ENCODE measurements around the gene SF3A2.

SF3A2 gene, protein sequence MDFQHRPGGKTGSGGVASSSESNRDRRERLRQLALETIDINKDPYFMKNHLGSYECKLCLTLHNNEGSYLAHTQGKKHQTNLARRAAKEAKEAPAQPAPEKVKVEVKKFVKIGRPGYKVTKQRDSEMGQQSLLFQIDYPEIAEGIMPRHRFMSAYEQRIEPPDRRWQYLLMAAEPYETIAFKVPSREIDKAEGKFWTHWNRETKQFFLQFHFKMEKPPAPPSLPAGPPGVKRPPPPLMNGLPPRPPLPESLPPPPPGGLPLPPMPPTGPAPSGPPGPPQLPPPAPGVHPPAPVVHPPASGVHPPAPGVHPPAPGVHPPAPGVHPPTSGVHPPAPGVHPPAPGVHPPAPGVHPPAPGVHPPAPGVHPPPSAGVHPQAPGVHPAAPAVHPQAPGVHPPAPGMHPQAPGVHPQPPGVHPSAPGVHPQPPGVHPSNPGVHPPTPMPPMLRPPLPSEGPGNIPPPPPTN

DNA sequence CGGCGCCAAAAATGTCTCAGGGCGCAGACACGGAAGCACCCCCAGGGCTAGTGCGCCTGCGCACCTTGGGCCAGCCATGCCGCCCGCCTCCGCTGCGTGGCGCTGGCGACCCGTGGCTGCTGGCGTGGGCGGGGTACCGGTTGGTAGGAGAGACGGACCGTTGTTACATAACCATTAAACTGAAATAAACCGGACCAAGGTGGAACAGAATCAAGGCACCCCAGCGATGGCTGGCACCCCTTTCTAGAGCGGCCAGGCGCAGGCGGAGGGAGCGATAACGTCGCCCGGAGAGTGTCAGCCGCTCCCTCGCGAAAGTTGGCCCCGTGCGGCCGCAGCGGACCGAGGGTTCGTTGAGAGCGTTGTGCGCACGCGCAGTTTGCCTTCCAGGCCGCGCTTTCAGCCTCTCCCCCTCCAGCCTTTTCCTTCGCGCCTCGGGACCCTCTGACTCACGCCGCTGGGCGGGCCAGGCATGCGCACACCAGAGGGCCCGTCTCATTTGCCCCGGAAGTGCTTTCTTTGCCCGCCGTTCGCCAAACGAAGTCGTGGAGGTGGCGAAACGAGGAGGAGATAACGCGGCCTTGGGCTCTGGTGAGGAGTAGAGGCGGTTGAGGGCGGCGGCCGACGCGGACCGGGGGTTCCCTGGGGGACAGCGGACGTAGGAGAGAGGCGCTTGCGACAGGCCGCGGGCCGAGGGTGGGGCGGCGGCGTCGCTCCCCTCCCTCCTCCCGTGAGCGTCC lies at the start of gene SF3A2, which contains the start of gene PLEKHJ1:
Gene SF3A2, plus strand, starts transcription at position 511 of the 737 bp plus-strand sequence. CDS start 6,595 bp downstream, outside the sequence.
Gene PLEKHJ1, minus strand, starts transcription at position 16 of the 737 bp plus-strand sequence. CDS start 81 bp downstream, outside the sequence.
- H2AFZ ChIP-seq (ENCODE audit: low read length) = peak within 1 kb of the TSS; percentile 75
- peak within 1 kb of the TSS; percentile 100 for H3K4me2 ChIP-seq (ENCODE audit: low read depth, low read length, poor library complexity, severe bottlenecking)
- peaks cover 3% of the 10 kb centered on the region; the same call in 1 of the 2 replicates for H3K36me3 ChIP-seq (ENCODE audit: insufficient read depth, low read length)
- H3K9ac ChIP-seq (ENCODE audit: low read depth, low read length, poor library complexity, severe bottlenecking) = peak within 1 kb of the TSS; percentile 86
- no peaks in the 10 kb centered on the region for H3K27me3 ChIP-seq (ENCODE audit: insufficient read depth, low read length, poor library complexity, severe bottlenecking)
- H3K4me3 ChIP-seq (ENCODE audit: low read length, poor library complexity, severe bottlenecking) = peak within 1 kb of the TSS; percentile 93
- TF ChIP-seq EZH2phosphoT487 (IDR thresholded peaks at IDR 0.05; ENCODE audit: borderline replicate concordance) = no peak
- TF ChIP-seq, protein P1, sequence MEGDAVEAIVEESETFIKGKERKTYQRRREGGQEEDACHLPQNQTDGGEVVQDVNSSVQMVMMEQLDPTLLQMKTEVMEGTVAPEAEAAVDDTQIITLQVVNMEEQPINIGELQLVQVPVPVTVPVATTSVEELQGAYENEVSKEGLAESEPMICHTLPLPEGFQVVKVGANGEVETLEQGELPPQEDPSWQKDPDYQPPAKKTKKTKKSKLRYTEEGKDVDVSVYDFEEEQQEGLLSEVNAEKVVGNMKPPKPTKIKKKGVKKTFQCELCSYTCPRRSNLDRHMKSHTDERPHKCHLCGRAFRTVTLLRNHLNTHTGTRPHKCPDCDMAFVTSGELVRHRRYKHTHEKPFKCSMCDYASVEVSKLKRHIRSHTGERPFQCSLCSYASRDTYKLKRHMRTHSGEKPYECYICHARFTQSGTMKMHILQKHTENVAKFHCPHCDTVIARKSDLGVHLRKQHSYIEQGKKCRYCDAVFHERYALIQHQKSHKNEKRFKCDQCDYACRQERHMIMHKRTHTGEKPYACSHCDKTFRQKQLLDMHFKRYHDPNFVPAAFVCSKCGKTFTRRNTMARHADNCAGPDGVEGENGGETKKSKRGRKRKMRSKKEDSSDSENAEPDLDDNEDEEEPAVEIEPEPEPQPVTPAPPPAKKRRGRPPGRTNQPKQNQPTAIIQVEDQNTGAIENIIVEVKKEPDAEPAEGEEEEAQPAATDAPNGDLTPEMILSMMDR (conservative IDR thresholded peaks at IDR 0.05; ENCODE audit: low read length) = peak; percentile 97
- H3K79me2 ChIP-seq (ENCODE audit: insufficient read depth, low read length) = peaks cover 81% of the 10 kb centered on the region
- peaks cover 56% of the 10 kb centered on the region for H3K4me1 ChIP-seq (ENCODE audit: insufficient read depth, low read length, poor library complexity, severe bottlenecking)
- no peaks in the 10 kb centered on the region for H3K9me3 ChIP-seq (ENCODE audit: insufficient read depth, low read depth, low read length)
- peaks cover 70% of the 10 kb centered on the region for H4K20me1 ChIP-seq (ENCODE audit: insufficient read depth, low read length, poor library complexity, severe bottlenecking)
- no peaks in the 10 kb centered on the region for H3K9me2 ChIP-seq (replicated peaks; ENCODE audit: low read depth, low read length)
- peaks cover 3% of the 10 kb centered on the region; the same call in 1 of the 2 replicates for H3F3A ChIP-seq (ENCODE audit: low read depth)

DNA sequence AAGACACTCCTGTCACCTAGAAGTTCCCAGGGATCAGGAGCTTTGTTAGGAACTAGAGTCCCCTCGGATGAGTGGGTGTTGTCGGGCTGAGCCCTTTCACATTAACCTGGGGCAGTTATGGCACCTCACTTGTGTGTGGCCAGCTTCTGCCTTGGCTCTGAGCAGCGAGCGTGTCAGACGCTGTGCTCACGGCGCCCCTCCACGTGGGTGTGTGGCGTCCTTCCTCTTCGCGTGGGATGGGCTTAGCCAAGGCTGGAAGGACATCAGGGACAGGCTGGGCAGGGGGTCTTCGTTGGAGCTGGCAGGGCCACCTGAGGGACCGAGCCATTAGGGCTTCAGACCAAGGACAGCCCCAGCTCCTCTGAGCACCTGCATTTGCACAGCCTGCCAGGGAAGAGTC lies 49.5 kb upstream of the SF3A2 start:
- no peaks in the 10 kb centered on the region for H3K9me2 ChIP-seq (replicated peaks; ENCODE audit: low read depth, low read length)
- H3K4me1 ChIP-seq (ENCODE audit: insufficient read depth, low read length, poor library complexity, severe bottlenecking) = no peaks in the 10 kb centered on the region
- H4K20me1 ChIP-seq (ENCODE audit: insufficient read depth, low read length, poor library complexity, severe bottlenecking) = peaks cover 51% of the 10 kb centered on the region
- no peaks in the 10 kb centered on the region for H3K27me3 ChIP-seq (ENCODE audit: insufficient read depth, low read length, poor library complexity, severe bottlenecking)
- no peak overlapping the region for H2AFZ ChIP-seq (ENCODE audit: low read length)
- TF ChIP-seq EZH2phosphoT487 (IDR thresholded peaks at IDR 0.05; ENCODE audit: borderline replicate concordance) = no peak
- TF ChIP-seq, protein P1 (conservative IDR thresholded peaks at IDR 0.05; ENCODE audit: low read length) = no peak
- H3K9me3 ChIP-seq (ENCODE audit: insufficient read depth, low read depth, low read length) = no peaks in the 10 kb centered on the region
- no peak overlapping the region for H3K4me3 ChIP-seq (ENCODE audit: low read length, poor library complexity, severe bottlenecking)
- H3K36me3 ChIP-seq (ENCODE audit: insufficient read depth, low read length) = peaks cover 91% of the 10 kb centered on the region; the same call in 1 of the 2 replicates
- H3K9ac ChIP-seq (ENCODE audit: low read depth, low read length, poor library complexity, severe bottlenecking) = no peak overlapping the region
- peaks cover 75% of the 10 kb centered on the region for H3K79me2 ChIP-seq (ENCODE audit: insufficient read depth, low read length)
- H3F3A ChIP-seq (ENCODE audit: low read depth) = no peaks in the 10 kb centered on the region
- H3K4me2 ChIP-seq (ENCODE audit: low read depth, low read length, poor library complexity, severe bottlenecking) = no peak overlapping the region

DNA sequence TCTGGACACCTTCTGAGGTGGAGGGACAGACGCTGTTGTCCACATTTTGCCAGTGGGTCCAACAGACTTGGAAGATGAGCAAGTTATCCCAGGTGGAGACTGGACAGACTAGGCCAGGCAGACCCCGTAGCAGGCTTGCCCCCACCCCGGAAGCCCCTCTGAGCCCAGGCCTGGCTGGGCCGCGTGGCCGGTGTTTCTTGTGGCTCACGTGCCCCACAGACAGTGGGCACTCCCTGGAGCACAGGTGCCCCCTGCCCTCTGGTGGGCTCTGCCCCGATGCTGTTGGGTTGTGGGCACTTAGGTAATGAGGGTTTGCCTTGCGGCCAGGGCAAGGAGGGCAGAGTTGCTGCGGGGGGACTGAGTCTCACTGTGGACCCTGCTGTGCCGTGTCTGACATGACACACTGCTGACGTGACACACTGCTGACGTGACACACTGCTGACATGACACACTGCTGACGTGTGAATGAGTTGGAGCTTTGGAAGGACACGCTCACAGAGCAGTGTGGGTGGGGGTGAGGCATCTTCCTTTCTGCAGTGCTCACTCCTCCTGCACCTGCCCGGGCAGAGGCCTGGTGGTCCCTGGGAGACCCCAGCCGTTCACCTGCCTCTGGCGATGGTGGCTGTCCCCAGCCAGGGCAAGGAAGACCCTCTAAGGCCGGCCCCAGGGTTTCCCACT lies 47.8 kb upstream of the SF3A2 start:
- peaks cover 44% of the 10 kb centered on the region for H4K20me1 ChIP-seq (ENCODE audit: insufficient read depth, low read length, poor library complexity, severe bottlenecking)

More for the DNA sequence above, 47.8 kb upstream of the SF3A2 start:
- no peaks in the 10 kb centered on the region for H3F3A ChIP-seq (ENCODE audit: low read depth)
- no peak overlapping the region for H3K4me3 ChIP-seq (ENCODE audit: low read length, poor library complexity, severe bottlenecking)
- no peak for TF ChIP-seq EZH2phosphoT487 (IDR thresholded peaks at IDR 0.05; ENCODE audit: borderline replicate concordance)
- TF ChIP-seq, protein P1 (conservative IDR thresholded peaks at IDR 0.05; ENCODE audit: low read length) = no peak
- no peak overlapping the region for H3K4me2 ChIP-seq (ENCODE audit: low read depth, low read length, poor library complexity, severe bottlenecking)
- H3K4me1 ChIP-seq (ENCODE audit: insufficient read depth, low read length, poor library complexity, severe bottlenecking) = no peaks in the 10 kb centered on the region
- no peaks in the 10 kb centered on the region for H3K9me2 ChIP-seq (replicated peaks; ENCODE audit: low read depth, low read length)
- H3K9me3 ChIP-seq (ENCODE audit: insufficient read depth, low read depth, low read length) = no peaks in the 10 kb centered on the region
- peaks cover 58% of the 10 kb centered on the region for H3K79me2 ChIP-seq (ENCODE audit: insufficient read depth, low read length)
- H3K27me3 ChIP-seq (ENCODE audit: insufficient read depth, low read length, poor library complexity, severe bottlenecking) = no peaks in the 10 kb centered on the region
- H3K36me3 ChIP-seq (ENCODE audit: insufficient read depth, low read length) = peaks cover 92% of the 10 kb centered on the region; the same call in 1 of the 2 replicates
- no peak overlapping the region for H2AFZ ChIP-seq (ENCODE audit: low read length)
- no peak overlapping the region for H3K9ac ChIP-seq (ENCODE audit: low read depth, low read length, poor library complexity, severe bottlenecking)
